Upper lobe of left lung (tissue), 6 donors: ENCODE measurements around the gene GPHA2. TPM values are rescaled to one million over a fixed set of nuclear protein-coding genes. Genes with fewer than 3 reads are reported as not detected.
A peak's percentile ranks its signal among the peaks of the same experiment; 100 is the strongest.

Experiments
- ATAC-seq, 2 donors: fragments of 200-7000 bp; cut with Tn5 transposase; one replicate each; pipeline ENCODE4 v1.9.1; 2022; ENCODE audit warnings: mild to moderate bottlenecking in 2 of 2, moderate library complexity in 2 of 2; ENCODE audit not compliant: low FRiP score in 2 of 2
- DNase-seq, 2 donors: peaks; one replicate each; pipeline ENCODE4 v3.0.0-alpha.2; 2019 to 2020
- H3K27ac ChIP-seq, 4 donors: fragments of 200-600 bp; sonication (generic); one replicate each; pipeline ENCODE4 v1.5.1; 2016 to 2019
- H3K27me3 ChIP-seq, 4 donors: fragments of 200-600 bp; sonication (generic); one replicate each; pipeline ENCODE4 v1.5.1; 2017 to 2019
- H3K36me3 ChIP-seq, 4 donors: fragments of 200-600 bp; sonication (generic); one replicate each; pipeline ENCODE4 v1.5.1; 2016 to 2019
- H3K4me1 ChIP-seq, 4 donors: fragments of 200-600 bp; sonication (generic); one replicate each; pipeline ENCODE4 v1.5.1; 2018 to 2019
- H3K4me3 ChIP-seq, 4 donors: fragments of 200-600 bp; sonication (generic); one replicate each; pipeline ENCODE4 v1.5.1; 2017 to 2019; ENCODE audit warnings: mild to moderate bottlenecking in 2 of 4, moderate library complexity in 1 of 4
- H3K9me3 ChIP-seq, 4 donors: fragments of 200-600 bp; sonication (generic); one replicate each; pipeline ENCODE4 v1.5.1; 2018 to 2019
- EP300 ChIP-seq, 4 donors: sonication (generic); formaldehyde crosslinking; IDR thresholded peaks; one replicate each; pipeline ENCODE4 v1.5.1; 2017; ENCODE audit warnings: antibody characterized with exemption in 4 of 4, control low read depth in 2 of 4
- POLR2A ChIP-seq, 4 donors: fragments of 450-650 bp; IDR thresholded peaks; one replicate each; pipeline ENCODE4 v1.5.1; 2016 to 2017; ENCODE audit warnings: antibody characterized with exemption in 4 of 4, mild to moderate bottlenecking in 2 of 4
- POLR2AphosphoS5 ChIP-seq, 2 donors: sonication (generic); formaldehyde crosslinking; IDR thresholded peaks; one replicate each; pipeline ENCODE4 v1.5.1; 2017; ENCODE audit warnings: antibody characterized with exemption in 2 of 2
- WGBS, 2 donors: methylation state at CpG; one replicate each; pipeline ENCODE4 v1.1.5; 2017 to 2018; 5-methylcytosine and 5-hydroxymethylcytosine counted together
- total RNA-seq, 6 donors: library from RNA; depleted of rRNA in 4 of 6; stranded (reverse); fragments of >200 nt in 4 of 6; gene quantifications; one replicate each; pipeline versions ENCODE4 v1.1.0 to v1.2.1, GENCODE V29; 2016 to 2021
- TF ChIP-seq, protein P1 (sequence below), 6 experiments: fragments of 450-650 bp in 4 of 6; fragments of 200-600 bp in 2 of 6; sonication (generic) in 2 of 6; IDR thresholded peaks; one replicate each; pipeline ENCODE4 v1.5.1; 2016 to 2019; ENCODE audit warnings: antibody characterized with exemption in 6 of 6
- donor health status: DM: no; HTN: no; CAD: no; lungs with moderate emphysema.
- donor health status: DM: no; HTN: yes; CAD: no; lungs with severe emphysema.

Gene GPHA2
- total RNA-seq, 6 donors from 2014 or later = not detected

DNA sequence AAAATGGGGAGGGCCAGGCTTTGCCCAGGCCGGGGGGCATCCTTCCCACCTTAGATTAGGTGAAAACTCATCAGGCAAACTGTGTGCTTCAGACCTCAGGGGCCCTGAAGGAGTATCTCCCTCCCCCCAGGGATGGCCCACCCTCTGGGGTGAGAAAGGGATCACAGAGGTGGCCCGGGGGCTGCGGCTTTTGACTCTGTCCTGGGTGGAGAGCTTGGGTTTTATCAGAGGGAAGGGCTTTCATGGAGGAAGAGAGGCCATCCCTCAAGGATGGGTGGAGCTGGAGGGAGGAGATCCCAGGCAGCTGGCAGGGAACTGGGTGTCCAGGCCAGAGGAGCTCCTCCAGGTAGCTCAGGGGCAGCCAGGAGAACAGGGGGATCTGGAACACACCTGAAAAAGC is 14.3 kb downstream of the GPHA2 start:
- WGBS, 2 donors = 48 to 70% methylated on average over 2 to 3 of the region's 3 CpGs
- Histone ChIP-seq H3K4me3 (no peak overlapping the region), H3K36me3 (no peaks in the 10 kb centered on the region), H3K27ac (no peak overlapping the region), H3K4me1 (peaks cover 20 to 47% (median 27%) of the 10 kb centered on the region in 4 donors), H3K9me3 (no peaks in the 10 kb centered on the region), H3K27me3 (no peaks in the 10 kb centered on the region)
- DNase-seq (no peak), ATAC-seq (no peak)
- TF ChIP-seq POLR2A (IDR thresholded peaks at IDR 0.05) (no peak), EP300 (IDR thresholded peaks at IDR 0.05) (no peak)
- TF ChIP-seq, protein P1, sequence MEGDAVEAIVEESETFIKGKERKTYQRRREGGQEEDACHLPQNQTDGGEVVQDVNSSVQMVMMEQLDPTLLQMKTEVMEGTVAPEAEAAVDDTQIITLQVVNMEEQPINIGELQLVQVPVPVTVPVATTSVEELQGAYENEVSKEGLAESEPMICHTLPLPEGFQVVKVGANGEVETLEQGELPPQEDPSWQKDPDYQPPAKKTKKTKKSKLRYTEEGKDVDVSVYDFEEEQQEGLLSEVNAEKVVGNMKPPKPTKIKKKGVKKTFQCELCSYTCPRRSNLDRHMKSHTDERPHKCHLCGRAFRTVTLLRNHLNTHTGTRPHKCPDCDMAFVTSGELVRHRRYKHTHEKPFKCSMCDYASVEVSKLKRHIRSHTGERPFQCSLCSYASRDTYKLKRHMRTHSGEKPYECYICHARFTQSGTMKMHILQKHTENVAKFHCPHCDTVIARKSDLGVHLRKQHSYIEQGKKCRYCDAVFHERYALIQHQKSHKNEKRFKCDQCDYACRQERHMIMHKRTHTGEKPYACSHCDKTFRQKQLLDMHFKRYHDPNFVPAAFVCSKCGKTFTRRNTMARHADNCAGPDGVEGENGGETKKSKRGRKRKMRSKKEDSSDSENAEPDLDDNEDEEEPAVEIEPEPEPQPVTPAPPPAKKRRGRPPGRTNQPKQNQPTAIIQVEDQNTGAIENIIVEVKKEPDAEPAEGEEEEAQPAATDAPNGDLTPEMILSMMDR (IDR thresholded peaks at IDR 0.05) = no peak

DNA sequence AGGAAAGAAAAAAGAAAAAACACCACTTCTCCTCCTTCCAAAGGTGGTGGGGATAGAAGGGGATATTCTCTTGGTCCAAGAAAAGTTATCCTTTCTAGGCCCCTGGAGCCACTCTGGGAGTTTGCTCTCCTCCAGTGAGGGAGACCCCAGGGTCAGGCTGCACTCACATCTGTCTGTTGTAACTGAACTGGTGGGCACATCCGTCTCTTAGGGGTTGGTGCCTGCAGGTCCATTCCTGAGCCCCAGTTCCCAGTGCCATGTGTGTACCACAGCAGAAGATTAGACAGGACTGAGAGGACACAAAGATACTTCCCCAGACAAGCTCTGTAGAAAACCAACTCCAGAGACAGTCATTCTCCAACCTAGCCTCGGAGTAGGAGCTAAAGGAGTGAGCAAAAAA is 15.6 kb downstream of the GPHA2 start:
- no peak overlapping the region for H3K27ac ChIP-seq
- H3K4me1 ChIP-seq = peaks cover 21 to 46% (median 25%) of the 10 kb centered on the region in 4 donors
- no peak for DNase-seq
- H3K4me3 ChIP-seq = no peak overlapping the region
- TF ChIP-seq POLR2AphosphoS5 (IDR thresholded peaks at IDR 0.05) = no peak
- no peaks in the 10 kb centered on the region for H3K36me3 ChIP-seq
- no peaks in the 10 kb centered on the region for H3K27me3 ChIP-seq
- H3K9me3 ChIP-seq = no peaks in the 10 kb centered on the region
- WGBS, 2 donors = 81 to 88% methylated on average over 2 of the region's 2 CpGs
- ATAC-seq = no peak

DNA sequence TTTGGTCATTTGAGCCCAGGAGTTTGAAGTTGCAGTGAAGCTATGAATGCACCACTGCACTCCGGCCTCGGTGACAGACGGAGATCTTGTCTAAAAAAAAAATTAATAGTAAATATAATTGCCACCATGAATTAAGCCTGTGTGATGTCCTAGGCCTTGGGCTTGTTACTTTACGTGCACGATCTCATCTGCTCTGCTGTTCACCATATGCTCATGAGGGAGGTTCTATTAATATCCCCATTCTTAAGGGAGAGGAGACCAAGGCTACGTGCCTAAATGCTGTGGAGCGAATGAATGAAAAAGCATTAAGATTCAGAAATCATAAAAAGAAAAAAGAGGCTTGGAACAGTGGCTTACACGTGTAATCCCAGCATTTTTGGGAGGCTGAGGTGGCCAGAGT is 16.1 kb downstream of the GPHA2 start:
- H3K36me3 ChIP-seq = no peaks in the 10 kb centered on the region
- ATAC-seq (no peak), DNase-seq (no peak)
- H3K27me3 ChIP-seq = no peaks in the 10 kb centered on the region
- no peak overlapping the region for H3K27ac ChIP-seq
- H3K9me3 ChIP-seq = no peaks in the 10 kb centered on the region
- H3K4me3 ChIP-seq = no peak overlapping the region
- WGBS, 2 donors = 92 to 95% methylated on average over 8 of the region's 8 CpGs
- peaks cover 21 to 43% (median 24%) of the 10 kb centered on the region in 4 donors for H3K4me1 ChIP-seq
- TF ChIP-seq POLR2A (IDR thresholded peaks at IDR 0.05) = no peak
- TF ChIP-seq POLR2AphosphoS5 (IDR thresholded peaks at IDR 0.05) = no peak

DNA sequence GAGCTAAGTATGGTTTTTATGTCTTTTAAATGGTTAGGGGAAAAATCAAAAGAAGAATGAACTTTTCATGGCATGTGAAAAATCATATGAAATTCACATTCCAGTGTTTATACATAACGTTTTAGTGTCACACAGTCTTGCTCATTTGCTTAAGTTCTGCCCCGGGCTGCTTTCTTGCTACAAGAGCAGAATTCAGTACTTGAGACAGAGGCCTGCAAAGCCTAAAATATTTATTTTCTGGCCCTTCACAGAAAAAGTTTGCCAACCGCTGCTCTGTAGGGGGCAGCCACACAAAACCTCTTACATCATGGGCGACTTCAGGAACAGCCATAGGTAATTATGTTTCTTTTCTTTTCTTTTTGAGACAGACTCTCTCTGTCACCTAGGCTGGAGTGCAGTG is 17.7 kb downstream of the GPHA2 start:
- Histone ChIP-seq H3K4me3 (peak overlapping the region in 3 of 4 donors; percentile 59 to 92 (median 75)), H3K36me3 (peaks cover 3 to 15% (median 13%) of the 10 kb centered on the region in 4 donors), H3K9me3 (no peaks in the 10 kb centered on the region), H3K27ac (peak overlapping the region; percentile 58 to 86 (median 74)), H3K4me1 (peaks cover 13 to 30% (median 19%) of the 10 kb centered on the region in 4 donors), H3K27me3 (no peaks in the 10 kb centered on the region)
- TF ChIP-seq, protein P1 (IDR thresholded peaks at IDR 0.05) = peak in 1 of 6 experiments; percentile 9
- TF ChIP-seq EP300 (IDR thresholded peaks at IDR 0.05) = no peak
- 12 to 20% methylated on average over 4 of the region's 4 CpGs for WGBS, 2 donors
- DNase-seq (no peak), ATAC-seq (no peak)

DNA sequence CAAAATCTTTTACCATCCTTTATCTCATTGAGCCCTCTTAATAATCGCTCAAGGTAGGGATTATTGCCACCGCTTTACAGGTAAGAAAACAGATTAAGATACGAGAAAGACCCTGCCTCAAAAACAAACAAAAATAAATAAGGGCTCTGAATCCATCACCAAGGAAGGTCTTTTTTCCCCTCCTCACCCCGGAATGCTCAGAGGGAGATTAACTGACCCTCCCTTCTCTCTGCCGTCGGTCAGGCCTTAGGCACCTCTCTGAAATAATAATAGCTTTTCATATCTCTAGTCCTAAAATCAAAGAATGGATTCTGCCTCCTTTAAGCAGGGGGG is 18.1 kb downstream of the GPHA2 start:
- Histone ChIP-seq H3K4me1 (peaks cover 13 to 30% (median 19%) of the 10 kb centered on the region in 4 donors), H3K27me3 (no peaks in the 10 kb centered on the region), H3K4me3 (peak overlapping the region; percentile 18 to 92 (median 67)), H3K27ac (peak overlapping the region; percentile 58 to 86 (median 74)), H3K9me3 (no peaks in the 10 kb centered on the region), H3K36me3 (peaks cover 6 to 19% (median 17%) of the 10 kb centered on the region in 4 donors)
- WGBS, 2 donors = 10 to 14% methylated on average over 6 of the region's 6 CpGs
- TF ChIP-seq EP300 (IDR thresholded peaks at IDR 0.05) (no peak), POLR2AphosphoS5 (IDR thresholded peaks at IDR 0.05) (no peak), POLR2A (IDR thresholded peaks at IDR 0.05) (no peak)
- TF ChIP-seq, protein P1 (IDR thresholded peaks at IDR 0.05) = no peak
- DNase-seq (no peak), ATAC-seq (no peak)
